ENCODE measurements around the gene SHISAL2A. TPM values are rescaled to one million over a fixed set of nuclear protein-coding genes. Genes with fewer than 3 reads are reported as not detected.
A peak's percentile ranks its signal among the peaks of the same experiment; 100 is the strongest.
"Not testable (repeated sequence)": the region's sequence is repeated elsewhere in the genome, so short reads cannot be mapped to it uniquely, and the experiment has no call there.

The SHISAL2A gene
- total RNA-seq, 5 donors from 2014 or later (not counting 1 experiment from before 2014, with no cell fraction given) = 38.4 to 80.7 (median 74.7) TPM

DNA sequence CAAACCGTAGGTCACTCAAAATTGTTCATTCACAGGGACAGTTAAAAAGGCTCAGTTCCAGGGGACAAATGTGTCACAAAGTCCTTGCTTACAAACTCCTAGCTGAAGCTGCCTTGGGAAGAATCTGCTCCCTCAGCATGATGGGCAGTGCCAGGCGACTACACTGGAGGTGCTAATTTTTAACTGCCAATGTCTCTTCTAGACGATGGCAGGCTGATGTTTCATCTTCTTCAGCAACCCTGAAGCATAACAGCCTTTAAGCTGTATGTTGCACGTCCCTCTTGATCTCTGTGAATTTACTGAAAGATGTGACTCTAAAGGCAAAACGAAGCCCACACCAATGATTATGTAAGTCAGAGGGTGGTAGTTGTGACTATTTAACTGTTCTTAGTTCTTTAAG is 53.9 kb downstream of the SHISAL2A start:
- ATAC-seq (replicated peaks in 1 of 4) (no peak), DNase-seq (no peak)
- Mint-ChIP-seq H3K4me1 (peaks cover 7 to 26% (median 10%) of the 10 kb centered on the region in 3 donors), H3K4me3 (no peak overlapping the region), H3K36me3 (peaks cover 18% of the 10 kb centered on the region), H3K27me3 (no peaks in the 10 kb centered on the region), H3K27ac (peak overlapping the region in 1 of 2 donors; percentile 78), H3K9me3 (no peaks in the 10 kb centered on the region)
- ChIA-PET CTCF (interaction anchor here (0.6 to 2.4 kb wide), 12 partner anchors 9 to 534 kb away, joined by 3 to 10 read pairs (median 4); partner anchors contain the start of genes ORC1 (in 1 of the 2), PRPF38A (in 1 of the 2) and SHISAL2A (in 1 of the 2)), POLR2A (interaction anchor here (0.5 to 0.6 kb wide), 3 partner anchors 42 to 557 kb away, joined by 4 to 7 read pairs (median 4); no protein-coding TSS in a partner anchor)
- Histone ChIP-seq H3K9me3 (no peaks in the 10 kb centered on the region), H3K27me3 (replicated peaks in 1 of 2; ENCODE audit: control insufficient read depth in 2 of 2, extremely low read depth in 1 of 2, insufficient read depth in 2 of 2, low read length in 1 of 2) (no peaks in the 10 kb centered on the region), H3K4me1 (ENCODE audit: control insufficient read depth in 1 of 2, extremely low read depth in 1 of 2, insufficient read depth in 2 of 2, low read length in 2 of 2) (peaks cover 0 to 7% of the 10 kb centered on the region in 2 experiments), H3K36me3 (ENCODE audit: control insufficient read depth in 2 of 2, extremely low read depth in 1 of 2, insufficient read depth in 1 of 2, low read length in 1 of 2) (peaks cover 3 to 14% of the 10 kb centered on the region in 2 donors), H3K4me3 (ENCODE audit: control insufficient read depth in 1 of 2, extremely low read depth in 1 of 2, low read length in 1 of 2) (no peak overlapping the region), H3K27ac (ENCODE audit: low read length) (peak overlapping the region; percentile 11)
- WGBS (ENCODE audit: insufficient coverage) = 90% methylated on average over 2 of the region's 5 CpGs

DNA sequence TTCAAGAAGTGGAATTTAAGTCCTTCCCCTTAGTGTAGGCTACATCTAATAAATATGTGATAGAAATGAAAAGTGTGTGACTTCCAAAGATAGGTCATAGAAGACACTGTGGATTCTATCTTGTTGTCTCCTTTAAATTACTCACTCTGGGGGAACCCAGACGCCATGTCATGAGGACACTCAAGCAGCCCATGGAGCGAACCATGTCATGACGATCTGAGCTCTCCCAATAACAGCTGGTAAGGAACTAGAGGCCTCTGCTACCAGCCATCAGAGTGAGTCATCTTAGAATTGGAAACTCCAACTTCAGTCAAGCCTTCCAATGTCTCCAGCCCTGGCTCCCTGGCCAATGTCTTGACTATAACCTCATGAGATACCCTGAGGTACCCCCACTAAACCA is 58.9 kb downstream of the SHISAL2A start:
- POLR2A ChIA-PET = no interaction called here
- Histone ChIP-seq H3K4me3 (ENCODE audit: control insufficient read depth in 1 of 2, extremely low read depth in 1 of 2, low read length in 1 of 2) (no peak overlapping the region), H3K27me3 (replicated peaks in 1 of 2; ENCODE audit: control insufficient read depth in 2 of 2, extremely low read depth in 1 of 2, insufficient read depth in 2 of 2, low read length in 1 of 2) (no peaks in the 10 kb centered on the region), H3K36me3 (ENCODE audit: control insufficient read depth in 2 of 2, extremely low read depth in 1 of 2, insufficient read depth in 1 of 2, low read length in 1 of 2) (peaks cover 7 to 17% of the 10 kb centered on the region in 2 donors), H3K4me1 (ENCODE audit: control insufficient read depth in 1 of 2, extremely low read depth in 1 of 2, insufficient read depth in 2 of 2, low read length in 2 of 2) (no peaks in the 10 kb centered on the region), H3K27ac (ENCODE audit: low read length) (no peak overlapping the region), H3K9me3 (no peaks in the 10 kb centered on the region)
- no peak for DNase-seq
- Mint-ChIP-seq H3K4me1 (peaks cover 0 to 6% (median 1%) of the 10 kb centered on the region in 3 donors), H3K36me3 (peaks cover 22% of the 10 kb centered on the region), H3K9me3 (no peaks in the 10 kb centered on the region), H3K27ac (no peak overlapping the region), H3K27me3 (no peaks in the 10 kb centered on the region), H3K4me3 (no peak overlapping the region)
- no peak for ATAC-seq (replicated peaks in 1 of 4)
- WGBS (ENCODE audit: insufficient coverage) = 91% methylated on average over 3 of the region's 3 CpGs
- CTCF ChIA-PET = no interaction called here

DNA sequence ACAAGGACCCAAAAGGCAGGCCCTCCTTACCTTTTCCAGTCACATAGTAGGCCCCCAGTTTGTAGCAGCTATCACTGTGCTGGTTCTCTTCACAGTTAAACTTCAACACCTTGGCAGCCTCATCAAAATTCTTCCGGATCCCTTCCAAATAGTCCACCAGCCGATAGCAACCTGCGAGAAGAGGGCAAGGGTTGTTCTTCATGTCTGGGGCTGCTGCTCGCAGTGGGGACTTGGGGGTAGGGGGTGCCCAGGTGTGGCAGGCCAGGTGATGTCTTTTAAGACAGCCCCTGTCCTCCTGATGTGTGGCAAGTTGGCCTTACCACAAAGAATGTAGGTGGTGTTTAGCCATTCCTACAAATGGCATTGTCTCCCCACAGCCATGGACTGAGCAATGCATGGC is 59.7 kb downstream of the SHISAL2A start:
- no peak for DNase-seq
- Histone ChIP-seq H3K9me3 (no peaks in the 10 kb centered on the region), H3K27me3 (replicated peaks in 1 of 2; ENCODE audit: control insufficient read depth in 2 of 2, extremely low read depth in 1 of 2, insufficient read depth in 2 of 2, low read length in 1 of 2) (no peaks in the 10 kb centered on the region), H3K4me1 (ENCODE audit: control insufficient read depth in 1 of 2, extremely low read depth in 1 of 2, insufficient read depth in 2 of 2, low read length in 2 of 2) (peaks cover 3 to 5% of the 10 kb centered on the region in 2 experiments), H3K36me3 (ENCODE audit: control insufficient read depth in 2 of 2, extremely low read depth in 1 of 2, insufficient read depth in 1 of 2, low read length in 1 of 2) (peaks cover 7 to 8% of the 10 kb centered on the region in 2 donors), H3K27ac (ENCODE audit: low read length) (no peak overlapping the region), H3K4me3 (ENCODE audit: control insufficient read depth in 1 of 2, extremely low read depth in 1 of 2, low read length in 1 of 2) (no peak overlapping the region)
- ATAC-seq (replicated peaks in 1 of 4) = no peak
- H3K36me3 Mint-ChIP-seq = peaks cover 18% of the 10 kb centered on the region
- no peaks in the 10 kb centered on the region for H3K27me3 Mint-ChIP-seq
- ChIA-PET CTCF (no interaction called here), POLR2A (no interaction called here)
- no peak overlapping the region for H3K4me3 Mint-ChIP-seq
- H3K4me1 Mint-ChIP-seq = peaks cover 6 to 8% (median 8%) of the 10 kb centered on the region in 3 donors
- WGBS (ENCODE audit: insufficient coverage) = no CpG with 5 or more reads among the region's 4 CpGs
- H3K9me3 Mint-ChIP-seq = no peaks in the 10 kb centered on the region
- H3K27ac Mint-ChIP-seq = no peak overlapping the region

DNA sequence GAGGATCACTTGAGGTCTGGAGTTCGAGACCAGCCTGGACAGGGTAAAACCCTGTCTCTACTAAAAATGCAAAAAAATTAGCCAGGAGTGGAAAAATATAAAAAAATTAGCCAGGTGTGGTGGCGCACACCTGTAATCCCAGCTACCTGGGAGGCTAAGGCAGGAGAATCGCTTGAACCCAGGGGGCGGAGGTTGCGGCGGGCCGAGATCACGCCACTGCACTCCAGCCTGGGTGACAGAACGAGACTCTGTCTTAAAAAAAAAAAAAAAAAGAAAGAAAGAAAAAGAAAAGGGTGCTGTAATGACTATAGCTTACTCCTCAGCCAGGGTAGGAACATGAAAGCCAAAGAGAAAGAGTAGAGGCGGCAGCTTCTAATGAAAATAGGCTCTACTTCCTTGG is 60.4 kb downstream of the SHISAL2A start:
- peaks cover 18% of the 10 kb centered on the region for H3K36me3 Mint-ChIP-seq

DNA sequence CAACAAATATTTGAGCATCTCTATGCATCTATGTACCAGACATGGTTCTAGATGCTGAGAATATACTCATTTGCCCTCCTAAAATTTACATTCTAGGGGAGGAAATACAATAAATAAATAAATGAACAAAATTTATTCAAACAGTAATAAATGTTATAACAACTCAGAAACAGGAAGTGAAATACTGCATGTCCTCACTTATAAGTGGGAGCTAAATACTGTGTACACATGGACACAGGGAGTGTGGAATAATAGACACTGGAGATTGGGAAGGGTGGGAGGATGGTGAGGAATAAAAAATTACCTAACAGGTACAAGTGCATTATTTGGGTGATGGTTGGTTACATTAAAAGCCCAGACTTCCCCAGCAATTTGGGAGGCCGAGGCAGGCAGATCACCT is 60.9 kb downstream of the SHISAL2A start:
- Histone ChIP-seq H3K4me1 (ENCODE audit: control insufficient read depth in 1 of 2, extremely low read depth in 1 of 2, insufficient read depth in 2 of 2, low read length in 2 of 2) (peaks cover 6 to 13% of the 10 kb centered on the region in 2 experiments), H3K27me3 (replicated peaks in 1 of 2; ENCODE audit: control insufficient read depth in 2 of 2, extremely low read depth in 1 of 2, insufficient read depth in 2 of 2, low read length in 1 of 2) (no peaks in the 10 kb centered on the region), H3K4me3 (ENCODE audit: control insufficient read depth in 1 of 2, extremely low read depth in 1 of 2, low read length in 1 of 2) (no peak overlapping the region), H3K36me3 (ENCODE audit: control insufficient read depth in 2 of 2, extremely low read depth in 1 of 2, insufficient read depth in 1 of 2, low read length in 1 of 2) (peaks cover 5 to 7% of the 10 kb centered on the region in 2 donors), H3K27ac (ENCODE audit: low read length) (no peak overlapping the region), H3K9me3 (no peaks in the 10 kb centered on the region)
- ATAC-seq (replicated peaks in 1 of 4) (no peak), DNase-seq (no peak)
- Mint-ChIP-seq H3K27me3 (no peaks in the 10 kb centered on the region), H3K36me3 (peaks cover 18% of the 10 kb centered on the region), H3K4me1 (peaks cover 15 to 16% (median 16%) of the 10 kb centered on the region in 3 donors), H3K9me3 (no peaks in the 10 kb centered on the region), H3K27ac (no peak overlapping the region), H3K4me3 (no peak overlapping the region)
- 100% methylated on average over 1 of the region's 1 CpG for WGBS (ENCODE audit: insufficient coverage)
- POLR2A ChIA-PET = no interaction called here
- CTCF ChIA-PET = interaction anchor here in 1 of 2 donors (0.5 kb wide), 1 partner anchor 52 kb away, joined by 4 read pairs; no protein-coding TSS in a partner anchor

More for the DNA sequence above, 60.4 kb downstream of the SHISAL2A start:
- H3K27me3 ChIP-seq (replicated peaks in 1 of 2; ENCODE audit: control insufficient read depth in 2 of 2, extremely low read depth in 1 of 2, insufficient read depth in 2 of 2, low read length in 1 of 2); H3K4me3 Mint-ChIP-seq; H3K27me3 Mint-ChIP-seq; ATAC-seq (replicated peaks in 1 of 4); H3K4me1 ChIP-seq (ENCODE audit: control insufficient read depth in 1 of 2, extremely low read depth in 1 of 2, insufficient read depth in 2 of 2, low read length in 2 of 2); H3K9me3 ChIP-seq; H3K9me3 Mint-ChIP-seq; H3K4me3 ChIP-seq (ENCODE audit: control insufficient read depth in 1 of 2, extremely low read depth in 1 of 2, low read length in 1 of 2); H3K27ac Mint-ChIP-seq; DNase-seq; H3K36me3 ChIP-seq (ENCODE audit: control insufficient read depth in 2 of 2, extremely low read depth in 1 of 2, insufficient read depth in 1 of 2, low read length in 1 of 2); H3K27ac ChIP-seq (ENCODE audit: low read length): not testable (repeated sequence)
- POLR2A ChIA-PET = interaction anchor here in 1 of 2 donors (0.5 to 0.6 kb wide), 2 partner anchors 140 to 143 kb away, joined by 3 to 8 read pairs; partner anchors contain the start of gene TUT4
- CTCF ChIA-PET = interaction anchor here in 1 of 2 donors (0.5 kb wide), 1 partner anchor 52 kb away, joined by 4 read pairs; no protein-coding TSS in a partner anchor
- 100% methylated on average over 1 of the region's 10 CpGs for WGBS (ENCODE audit: insufficient coverage)
- H3K4me1 Mint-ChIP-seq = peaks cover 10 to 11% (median 11%) of the 10 kb centered on the region in 3 donors

DNA sequence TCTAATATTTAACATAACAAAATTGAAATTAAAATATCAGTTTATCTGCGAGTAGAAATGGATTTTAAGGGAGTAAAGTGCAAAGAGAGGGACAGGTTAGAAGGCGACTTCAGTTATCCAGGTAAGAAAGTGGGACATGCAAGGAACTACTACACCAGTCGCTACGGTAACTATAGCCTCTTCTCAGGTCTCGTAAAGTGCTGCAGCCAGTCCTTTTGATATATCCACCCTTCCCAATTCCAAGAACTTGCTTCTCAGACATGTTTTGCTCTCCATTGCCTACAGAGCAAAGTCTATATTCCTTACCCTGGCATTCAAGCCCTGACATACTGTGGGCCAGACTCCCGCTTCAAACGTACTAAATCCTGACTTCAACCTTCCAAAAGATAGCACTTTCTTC is 62.7 kb downstream of the SHISAL2A start:
- H3K4me1 Mint-ChIP-seq = peaks cover 15 to 17% (median 17%) of the 10 kb centered on the region in 3 donors
- POLR2A ChIA-PET = interaction anchor here in 1 of 2 donors (0.6 kb wide), 1 partner anchor 229 kb away, joined by 3 read pairs; no protein-coding TSS in a partner anchor
- peak overlapping the region in 2 of 3 donors; percentile 1 to 3 for H3K4me3 Mint-ChIP-seq
- Histone ChIP-seq H3K27me3 (replicated peaks in 1 of 2; ENCODE audit: control insufficient read depth in 2 of 2, extremely low read depth in 1 of 2, insufficient read depth in 2 of 2, low read length in 1 of 2) (no peaks in the 10 kb centered on the region), H3K36me3 (ENCODE audit: control insufficient read depth in 2 of 2, extremely low read depth in 1 of 2, insufficient read depth in 1 of 2, low read length in 1 of 2) (peaks cover 5 to 7% of the 10 kb centered on the region in 2 donors), H3K4me3 (ENCODE audit: control insufficient read depth in 1 of 2, extremely low read depth in 1 of 2, low read length in 1 of 2) (no peak overlapping the region), H3K27ac (ENCODE audit: low read length) (no peak overlapping the region), H3K9me3 (no peaks in the 10 kb centered on the region), H3K4me1 (ENCODE audit: control insufficient read depth in 1 of 2, extremely low read depth in 1 of 2, insufficient read depth in 2 of 2, low read length in 2 of 2) (peaks cover 6 to 13% of the 10 kb centered on the region in 2 experiments)
- DNase-seq (no peak), ATAC-seq (replicated peaks in 1 of 4) (no peak)
- 98% methylated on average over 4 of the region's 7 CpGs for WGBS (ENCODE audit: insufficient coverage)
- H3K27ac Mint-ChIP-seq = no peak overlapping the region
- CTCF ChIA-PET = no interaction called here
- H3K27me3 Mint-ChIP-seq = no peaks in the 10 kb centered on the region
- peaks cover 18% of the 10 kb centered on the region for H3K36me3 Mint-ChIP-seq
- no peaks in the 10 kb centered on the region for H3K9me3 Mint-ChIP-seq

Measured in T-cell (primary cell).